Stomach (tissue), 4 donors: ENCODE results near the gene PRKN.

ENCODE experiments used
- CTCF ChIP-seq, 7 experiments: fragments of 450-650 bp in 4 of 7; fragments of 200-600 bp in 3 of 7; sonication (generic) in 3 of 7; IDR thresholded peaks; one replicate each; pipeline ENCODE4 v1.5.1; 2016 to 2019; ENCODE audit warnings: antibody characterized with exemption in 7 of 7, control low read depth in 2 of 7, mild to moderate bottlenecking in 1 of 7
- EP300 ChIP-seq: sonication (generic); formaldehyde crosslinking; IDR thresholded peaks from one replicate; pipeline ENCODE4 v1.6.1; 2017; ENCODE audit warnings: antibody characterized with exemption
- POLR2A ChIP-seq, 4 donors: fragments of 450-650 bp; IDR thresholded peaks; one replicate each; pipeline ENCODE4 v1.6.1; 2016; ENCODE audit warnings: antibody characterized with exemption in 4 of 4, control low read depth in 2 of 4, mild to moderate bottlenecking in 1 of 4, moderate library complexity in 1 of 4
- POLR2AphosphoS5 ChIP-seq, 3 donors: sonication (generic); formaldehyde crosslinking; IDR thresholded peaks; one replicate each; pipeline ENCODE4 v1.6.1; 2016; ENCODE audit warnings: antibody characterized with exemption in 3 of 3

DNA sequence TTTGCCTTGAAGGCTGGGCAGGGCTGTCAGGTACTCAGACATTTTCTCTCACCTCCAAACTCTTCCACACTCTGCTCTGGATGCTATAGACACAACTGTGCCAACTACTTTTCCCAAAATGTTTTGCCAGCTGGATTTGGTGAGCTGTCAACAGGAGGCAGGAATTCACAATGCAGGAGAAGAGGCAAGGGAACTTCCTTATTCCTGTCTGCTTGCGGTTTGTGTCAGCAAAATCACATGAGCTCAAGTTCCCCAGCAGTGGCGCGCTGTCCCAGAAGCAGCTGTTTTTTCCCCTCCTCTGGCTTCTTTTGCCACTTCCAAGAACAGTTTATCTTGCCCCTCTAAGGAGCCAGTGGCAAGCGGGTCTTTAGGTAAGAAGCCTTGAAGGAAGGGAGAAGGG, 608.2 kb downstream of the PRKN start:
- TF ChIP-seq POLR2A (IDR thresholded peaks at IDR 0.05) = no peak
- no peak for TF ChIP-seq CTCF (IDR thresholded peaks at IDR 0.05)
- no peak for TF ChIP-seq POLR2AphosphoS5 (IDR thresholded peaks at IDR 0.05)
- TF ChIP-seq EP300 = no peak
